GM21447 (cell line): ENCODE results near the gene CACHD1.

Experiments
- ATAC-seq: cut with Tn5 transposase; IDR thresholded peaks from one replicate; pipeline ENCODE4 v1.9.1; 2021; ENCODE audit not compliant: unreplicated experiment

The CACHD1 gene

GRCh38 chr1:64472805-64473204 lies 2.9 kb downstream of the CACHD1 start:
- ATAC-seq = no peak

GRCh38 chr1:64473367-64473766 lies 3.4 kb downstream of the CACHD1 start:
- ATAC-seq = no peak

GRCh38 chr1:64474133-64474532 lies 4.2 kb downstream of the CACHD1 start:
- ATAC-seq = no peak

- ATAC-seq = no peak
These were observed 4.9 kb downstream of the CACHD1 start for GRCh38 chr1:64474665-64475439.

GRCh38 chr1:64476251-64476952 lies 6.5 kb downstream of the CACHD1 start:
- ATAC-seq = no peak

- no peak for ATAC-seq
These were observed 8.9 kb downstream of the CACHD1 start for GRCh38 chr1:64478594-64479470.

- ATAC-seq = no peak
These were observed 9.9 kb downstream of the CACHD1 start for GRCh38 chr1:64479874-64480273.

GRCh38 chr1:64480999-64481772 lies 11.3 kb downstream of the CACHD1 start:
- ATAC-seq = no peak

- no peak for ATAC-seq
These were observed 12.2 kb downstream of the CACHD1 start for GRCh38 chr1:64482128-64482527.

GRCh38 chr1:64482720-64483119 lies 12.8 kb downstream of the CACHD1 start:
- ATAC-seq = no peak

GRCh38 chr1:64483731-64484414 lies 13.9 kb downstream of the CACHD1 start:
- no peak for ATAC-seq

GRCh38 chr1:64484651-64485050 lies 14.7 kb downstream of the CACHD1 start:
- ATAC-seq = no peak

- ATAC-seq = no peak
These were observed 16.3 kb downstream of the CACHD1 start for GRCh38 chr1:64486193-64486592.

GRCh38 chr1:64487061-64487460 lies 17.1 kb downstream of the CACHD1 start:
- ATAC-seq = no peak

- no peak for ATAC-seq
These were observed 18.9 kb downstream of the CACHD1 start for GRCh38 chr1:64488862-64489261.

- ATAC-seq = no peak
These were observed 19.8 kb downstream of the CACHD1 start for GRCh38 chr1:64489707-64490106.

GRCh38 chr1:64490213-64490818 lies 20.4 kb downstream of the CACHD1 start:
- ATAC-seq = no peak

- no peak for ATAC-seq
These were observed 22.5 kb downstream of the CACHD1 start for GRCh38 chr1:64492424-64492823.

GRCh38 chr1:64493831-64494230 lies 23.9 kb downstream of the CACHD1 start:
- ATAC-seq = no peak

- no peak for ATAC-seq
These were observed 24.7 kb downstream of the CACHD1 start for GRCh38 chr1:64494659-64495058.
